ENCODE measurements around the gene FAM76A.
"Not testable (repeated sequence)": the region's sequence is repeated elsewhere in the genome, so short reads cannot be mapped to it uniquely, and the experiment has no call there.

FAM76A gene

GRCh38 chr1:27725374-27726172 lies at the start of gene FAM76A:
FAM76A (plus strand) TSS chr1:27725961; CDS start chr1:27726081, 120 bp downstream.
- DNase-seq = peak; percentile 96 to 98

- DNase-seq = no peak
Observed at GRCh38 chr1:27676410-27676809, 49.4 kb upstream of the FAM76A start.

- DNase-seq = no peak
Observed at GRCh38 chr1:27678747-27679146, 47.0 kb upstream of the FAM76A start.

GRCh38 chr1:27680225-27680791 lies 45.5 kb upstream of the FAM76A start:
- not testable (repeated sequence) for DNase-seq

- not testable (repeated sequence) for DNase-seq
Observed at GRCh38 chr1:27681580-27681979, 44.2 kb upstream of the FAM76A start.

GRCh38 chr1:27682351-27682944 lies 43.3 kb upstream of the FAM76A start:
- no peak for DNase-seq

GRCh38 chr1:27684176-27684575 lies 41.6 kb upstream of the FAM76A start:
- DNase-seq = no peak

GRCh38 chr1:27686223-27686990 lies 39.4 kb upstream of the FAM76A start:
- no peak for DNase-seq

GRCh38 chr1:27687906-27688305 lies 37.9 kb upstream of the FAM76A start:
- no peak for DNase-seq

- DNase-seq = no peak
Observed at GRCh38 chr1:27689423-27690173, 36.2 kb upstream of the FAM76A start.

GRCh38 chr1:27690183-27690582 lies 35.6 kb upstream of the FAM76A start:
- no peak for DNase-seq

GRCh38 chr1:27696835-27697234 lies 28.9 kb upstream of the FAM76A start:
- DNase-seq = not testable (repeated sequence)

GRCh38 chr1:27704958-27705357 lies 20.8 kb upstream of the FAM76A start:
- no peak for DNase-seq

- no peak for DNase-seq
Observed at GRCh38 chr1:27705545-27705944, 20.2 kb upstream of the FAM76A start.

- DNase-seq = no peak
Observed at GRCh38 chr1:27710574-27710973, 15.2 kb upstream of the FAM76A start.

GRCh38 chr1:27713139-27713725 lies 12.5 kb upstream of the FAM76A start:
- DNase-seq = peak in 1 of 2 experiments; percentile 24

GRCh38 chr1:27713869-27714513 lies 11.8 kb upstream of the FAM76A start:
- no peak for DNase-seq

GRCh38 chr1:27716262-27716895 lies 9.4 kb upstream of the FAM76A start:
- no peak for DNase-seq

GRCh38 chr1:27719286-27720251 lies 6.2 kb upstream of the FAM76A start:
- DNase-seq = no peak

GRCh38 chr1:27724961-27725373 lies 794 bp upstream of the FAM76A start:
- DNase-seq = peak; percentile 31 to 52
